Esophagus muscularis mucosa (tissue), 4 donors: Measurements from ENCODE around the gene MSRB1. TPM values are rescaled to one million over a fixed set of nuclear protein-coding genes. Genes with fewer than 3 reads are reported as not detected.

Experiments used
- DNase-seq: peaks from one replicate; pipeline ENCODE4 v3.0.0-alpha.2; 2017; ENCODE audit errors: extremely low spot score
- H3K27ac ChIP-seq, 4 donors: fragments of 200-600 bp; sonication (generic); replicated peaks in 1 of 4; 1 replicate in 3 of 4; 2 replicates in 1 of 4; pipeline ENCODE4 v1.5.1; 2016 to 2019; ENCODE audit warnings: mild to moderate bottlenecking in 1 of 4
- H3K27me3 ChIP-seq, 4 donors: fragments of 200-600 bp; sonication (generic); one replicate each; pipeline versions ENCODE4 v1.5.1 to v1.6.0; 2016 to 2019
- H3K36me3 ChIP-seq, 4 donors: fragments of 200-600 bp; sonication (generic); one replicate each; pipeline ENCODE4 v1.5.1; 2016 to 2019
- H3K4me1 ChIP-seq, 4 donors: fragments of 200-600 bp; sonication (generic); one replicate each; pipeline ENCODE4 v1.5.1; 2016 to 2019
- H3K4me3 ChIP-seq, 4 donors: fragments of 200-600 bp; sonication (generic); 1 replicate in 2 of 4; 2 replicates in 2 of 4; pipeline ENCODE4 v1.5.1; 2016 to 2019; ENCODE audit warnings: mild to moderate bottlenecking in 4 of 4, moderate library complexity in 1 of 4
- H3K9me3 ChIP-seq, 4 donors: fragments of 200-600 bp; sonication (generic); 1 replicate in 3 of 4; 2 replicates in 1 of 4; pipeline ENCODE4 v1.5.1; 2016 to 2019
- EP300 ChIP-seq: sonication (generic); formaldehyde crosslinking; IDR thresholded peaks from one replicate; pipeline ENCODE4 v1.6.1; 2017; ENCODE audit warnings: antibody characterized with exemption
- POLR2A ChIP-seq: fragments of 450-650 bp; IDR thresholded peaks from one replicate; pipeline ENCODE4 v1.6.1; 2017; ENCODE audit warnings: antibody characterized with exemption, moderate library complexity, mild to moderate bottlenecking, low read depth
- POLR2AphosphoS5 ChIP-seq, 2 donors: sonication (generic); formaldehyde crosslinking; IDR thresholded peaks; one replicate each; pipeline ENCODE4 v1.6.1; 2017; ENCODE audit warnings: antibody characterized with exemption in 2 of 2
- WGBS: methylation state at CpG from one replicate; pipeline ENCODE4 v1.1.5; 2018; 5-methylcytosine and 5-hydroxymethylcytosine counted together
- intact Hi-C: fragments of 100-400 bp; cut with DNase I; formaldehyde crosslinking; loops from one replicate; pipeline ENCODE4 v1.15.1; 2023
- total RNA-seq, 4 donors: library from RNA; depleted of rRNA; stranded (reverse); fragments of >200 nt; gene quantifications; one replicate each; pipeline versions ENCODE4 v1.1.0 to v1.2.1, GENCODE V29; 2016
- TF ChIP-seq, protein P1 (sequence below), 3 experiments: fragments of 200-600 bp in 2 of 3; fragments of 450-650 bp in 1 of 3; sonication (generic) in 2 of 3; IDR thresholded peaks; one replicate each; pipeline ENCODE4 v1.5.1; 2017 to 2019; ENCODE audit warnings: antibody characterized with exemption in 3 of 3, mild to moderate bottlenecking in 2 of 3, moderate library complexity in 1 of 3

The MSRB1 gene
- total RNA-seq, 4 donors from 2014 or later, result 46.0 to 78.7 (median 53.1) TPM

DNA sequence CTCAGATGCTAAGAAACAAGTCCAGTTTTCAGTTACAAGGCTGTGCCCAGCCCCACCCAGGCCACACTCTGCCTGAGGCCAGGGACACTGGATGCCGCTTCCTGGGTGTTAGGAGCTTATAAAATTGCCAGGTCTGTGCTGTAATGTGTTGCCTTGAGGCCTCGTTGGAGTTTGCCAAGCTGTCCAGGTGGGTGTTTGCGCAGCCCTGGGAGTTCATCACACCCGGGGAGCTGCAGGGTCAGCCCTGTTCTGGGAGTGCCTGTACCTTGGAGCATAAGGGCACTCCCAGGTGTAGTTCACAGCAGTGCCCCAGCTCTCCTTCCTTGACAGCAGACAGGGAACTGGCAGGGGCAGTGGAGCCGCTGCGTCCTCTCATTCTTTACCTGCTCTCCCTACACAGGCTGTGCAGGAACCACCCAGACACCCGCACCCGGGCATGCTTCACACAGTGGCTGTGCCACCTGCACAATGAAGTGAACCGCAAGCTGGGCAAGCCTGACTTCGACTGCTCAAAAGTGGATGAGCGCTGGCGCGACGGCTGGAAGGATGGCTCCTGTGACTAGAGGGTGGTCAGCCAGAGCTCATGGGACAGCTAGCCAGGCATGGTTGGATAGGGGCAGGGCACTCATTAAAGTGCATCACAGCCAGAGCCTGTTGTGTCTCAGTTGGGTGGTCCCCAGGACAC is 42.6 kb upstream of the MSRB1 start:
- H3K27ac ChIP-seq, result no peak overlapping the region
- TF ChIP-seq POLR2A (no peak), POLR2AphosphoS5 (IDR thresholded peaks at IDR 0.05) (no peak), EP300 (no peak)
- TF ChIP-seq, protein P1, sequence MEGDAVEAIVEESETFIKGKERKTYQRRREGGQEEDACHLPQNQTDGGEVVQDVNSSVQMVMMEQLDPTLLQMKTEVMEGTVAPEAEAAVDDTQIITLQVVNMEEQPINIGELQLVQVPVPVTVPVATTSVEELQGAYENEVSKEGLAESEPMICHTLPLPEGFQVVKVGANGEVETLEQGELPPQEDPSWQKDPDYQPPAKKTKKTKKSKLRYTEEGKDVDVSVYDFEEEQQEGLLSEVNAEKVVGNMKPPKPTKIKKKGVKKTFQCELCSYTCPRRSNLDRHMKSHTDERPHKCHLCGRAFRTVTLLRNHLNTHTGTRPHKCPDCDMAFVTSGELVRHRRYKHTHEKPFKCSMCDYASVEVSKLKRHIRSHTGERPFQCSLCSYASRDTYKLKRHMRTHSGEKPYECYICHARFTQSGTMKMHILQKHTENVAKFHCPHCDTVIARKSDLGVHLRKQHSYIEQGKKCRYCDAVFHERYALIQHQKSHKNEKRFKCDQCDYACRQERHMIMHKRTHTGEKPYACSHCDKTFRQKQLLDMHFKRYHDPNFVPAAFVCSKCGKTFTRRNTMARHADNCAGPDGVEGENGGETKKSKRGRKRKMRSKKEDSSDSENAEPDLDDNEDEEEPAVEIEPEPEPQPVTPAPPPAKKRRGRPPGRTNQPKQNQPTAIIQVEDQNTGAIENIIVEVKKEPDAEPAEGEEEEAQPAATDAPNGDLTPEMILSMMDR (IDR thresholded peaks at IDR 0.05), result no peak
- H3K36me3 ChIP-seq, result peaks cover 11 to 30% (median 23%) of the 10 kb centered on the region in 4 donors
- no peaks in the 10 kb centered on the region for H3K9me3 ChIP-seq
- H3K4me3 ChIP-seq, result peak overlapping the region in 2 of 4 donors; percentile 93 to 96
- peaks cover 27 to 52% (median 44%) of the 10 kb centered on the region in 4 donors for H3K4me1 ChIP-seq
- DNase-seq, result no peak
- WGBS, result 97% methylated on average over 10 of the region's 14 CpGs
- H3K27me3 ChIP-seq, result peaks cover 3 to 49% (median 33%) of the 10 kb centered on the region in 4 donors
- intact Hi-C loops, result no loop called here

DNA sequence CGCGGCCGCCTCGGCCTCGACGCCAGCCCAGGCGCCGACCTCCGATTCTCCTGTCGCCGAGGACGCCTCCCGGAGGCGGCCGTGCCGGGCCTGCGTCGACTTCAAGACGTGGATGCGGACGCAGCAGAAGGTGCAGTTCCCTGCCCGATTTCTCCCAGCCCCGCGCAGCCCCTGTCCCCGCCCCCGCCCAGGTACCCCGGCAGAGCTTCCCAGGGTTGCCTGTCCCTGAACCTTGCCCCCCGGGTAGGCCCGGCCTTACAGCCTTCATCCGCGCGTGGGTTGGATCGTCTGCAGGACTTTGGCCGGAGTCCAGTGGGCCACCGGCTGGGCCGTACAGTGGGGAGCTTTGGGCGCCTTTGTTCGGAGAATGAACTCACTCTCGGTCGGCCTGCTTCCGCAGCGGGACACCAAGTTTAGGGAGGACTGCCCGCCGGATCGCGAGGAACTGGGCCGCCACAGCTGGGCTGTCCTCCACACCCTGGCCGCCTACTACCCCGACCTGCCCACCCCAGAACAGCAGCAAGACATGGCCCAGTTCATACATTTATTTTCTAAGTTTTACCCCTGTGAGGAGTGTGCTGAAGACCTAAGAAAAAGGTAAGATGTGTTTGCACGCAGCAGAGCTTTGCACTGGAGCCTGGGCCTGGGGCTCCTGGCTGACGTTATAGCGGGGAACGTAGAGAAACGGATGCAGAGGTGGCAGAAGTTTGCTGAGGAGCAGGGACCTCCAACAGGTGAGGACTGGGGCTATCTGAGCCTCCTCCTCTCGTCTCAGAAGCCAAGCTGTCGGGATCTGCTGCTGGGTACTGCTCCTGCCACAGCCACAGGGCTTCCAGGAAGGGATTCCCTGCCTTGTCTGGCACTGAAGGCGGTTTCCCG is 41.6 kb upstream of the MSRB1 start:
- H3K27ac ChIP-seq, result peak overlapping the region; percentile 70 to 81 (median 80)
- TF ChIP-seq EP300 (no peak), POLR2A (peak; percentile 27)
- TF ChIP-seq, protein P1 (IDR thresholded peaks at IDR 0.05), result no peak
- peaks cover 31 to 52% (median 44%) of the 10 kb centered on the region in 4 donors for H3K4me1 ChIP-seq
- intact Hi-C loops, result no loop called here
- H3K4me3 ChIP-seq, result peak overlapping the region; percentile 75 to 96 (median 85)
- WGBS, result 29% methylated on average over 22 of the region's 58 CpGs
- H3K36me3 ChIP-seq, result peaks cover 11 to 30% (median 23%) of the 10 kb centered on the region in 4 donors
- DNase-seq, result no peak
- H3K9me3 ChIP-seq, result no peaks in the 10 kb centered on the region
- peaks cover 3 to 49% (median 36%) of the 10 kb centered on the region in 4 donors for H3K27me3 ChIP-seq

DNA sequence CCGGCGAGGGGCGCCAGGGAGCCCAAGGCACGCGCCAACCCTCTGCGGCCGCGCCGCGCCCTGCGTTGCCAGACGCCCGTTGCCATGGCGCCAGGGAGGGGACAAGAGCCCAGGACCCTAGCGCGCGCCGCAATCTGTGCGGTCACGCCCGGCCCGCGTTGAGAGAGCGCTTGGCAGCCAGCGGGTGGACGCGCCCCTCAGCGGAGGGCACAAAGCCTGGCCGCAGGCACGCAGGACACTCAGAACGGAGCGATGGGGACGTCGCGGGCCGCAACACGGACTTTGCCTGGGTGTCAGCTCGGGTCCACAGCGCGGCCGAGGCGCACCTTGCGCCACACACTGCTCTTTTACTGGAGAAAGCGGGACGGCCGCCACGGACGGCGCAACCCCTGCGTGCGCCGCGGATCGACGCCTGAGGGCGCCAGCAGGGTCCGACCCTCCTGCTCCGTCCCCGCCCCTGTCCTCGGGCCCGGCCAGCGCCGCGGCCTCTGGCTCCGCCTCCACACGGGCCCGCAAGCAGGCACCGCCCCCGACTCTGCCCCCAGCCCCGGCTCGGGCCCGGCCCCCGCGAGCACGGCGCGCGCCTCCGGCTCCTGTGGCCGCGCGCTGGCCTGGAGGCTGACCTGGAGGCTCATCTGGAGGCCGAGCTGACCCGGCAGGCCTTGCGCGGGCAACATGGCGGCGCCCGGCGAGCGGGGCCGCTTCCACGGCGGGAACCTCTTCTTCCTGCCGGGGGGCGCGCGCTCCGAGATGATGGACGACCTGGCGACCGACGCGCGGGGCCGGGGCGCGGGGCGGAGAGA is 40.7 kb upstream of the MSRB1 start, which contains the start of gene GFER:
Gene GFER (plus strand): TSS at position 650 of the 803 bp plus-strand sequence. CDS start 26 bp downstream, at position 676.
- Histone ChIP-seq H3K27ac (peak within 1 kb of the TSS; percentile 70 to 81 (median 80)), H3K9me3 (no peaks in the 10 kb centered on the region), H3K27me3 (peaks cover 0 to 49% (median 36%) of the 10 kb centered on the region in 4 donors), H3K36me3 (peaks cover 14 to 33% (median 26%) of the 10 kb centered on the region in 4 donors), H3K4me1 (peaks cover 37 to 55% (median 46%) of the 10 kb centered on the region in 4 donors), H3K4me3 (peak within 1 kb of the TSS; percentile 75 to 96 (median 85))
- WGBS, result 3% methylated on average over 10 of the region's 109 CpGs
- intact Hi-C loops, result no loop called here
- TF ChIP-seq POLR2A (no peak), POLR2AphosphoS5 (IDR thresholded peaks at IDR 0.05) (peak; percentile 61 to 67), EP300 (no peak)
- TF ChIP-seq, protein P1 (IDR thresholded peaks at IDR 0.05), result peak; percentile 38 to 53 (median 47)
- DNase-seq, result peak; percentile 93

DNA sequence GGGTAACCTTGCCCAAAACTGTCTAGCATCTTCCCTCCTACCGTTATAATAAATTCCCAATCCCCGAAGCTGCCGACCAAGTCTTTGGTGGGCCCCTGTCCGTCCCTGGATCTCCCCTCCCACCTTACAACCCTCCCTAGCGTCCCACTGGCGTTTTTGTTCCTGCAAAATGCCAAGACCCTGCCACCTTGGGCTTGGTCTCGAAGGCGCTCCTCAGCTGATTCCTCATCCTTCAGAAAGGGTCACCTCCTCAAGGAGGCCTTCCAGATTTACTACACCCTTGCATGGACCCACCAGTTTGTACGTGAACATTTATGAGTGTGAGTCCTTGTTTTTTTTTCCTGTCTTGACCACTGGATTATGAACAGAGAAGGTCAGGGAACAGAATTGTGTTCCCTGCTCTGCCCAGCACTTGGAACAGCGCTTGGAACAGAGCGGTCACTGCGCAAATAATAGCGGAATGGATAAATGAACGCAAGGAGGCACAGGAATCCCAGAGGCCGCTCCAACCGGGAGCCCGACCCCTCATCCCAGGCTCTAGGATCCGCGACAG is 40.1 kb upstream of the MSRB1 start:
- no peak for DNase-seq
- Histone ChIP-seq H3K27me3 (peaks cover 0 to 51% (median 38%) of the 10 kb centered on the region in 4 donors), H3K36me3 (peaks cover 21 to 40% (median 33%) of the 10 kb centered on the region in 4 donors), H3K4me1 (peaks cover 37 to 59% (median 46%) of the 10 kb centered on the region in 4 donors), H3K27ac (peak overlapping the region; percentile 70 to 81 (median 80)), H3K9me3 (no peaks in the 10 kb centered on the region), H3K4me3 (peak overlapping the region; percentile 75 to 96 (median 85))
- TF ChIP-seq POLR2A (no peak), POLR2AphosphoS5 (IDR thresholded peaks at IDR 0.05) (no peak), EP300 (no peak)
- TF ChIP-seq, protein P1 (IDR thresholded peaks at IDR 0.05), result no peak
- intact Hi-C loops, result no loop called here
- 29% methylated on average over 19 of the region's 19 CpGs for WGBS
